IPS-20b (cell line): ENCODE data around the gene SEMA3B.

Source experiments
- H3K27ac ChIP-seq: one replicate; pipeline ENCODE4 v1.5.1; 2013; ENCODE audit warnings: low read length
- H3K27me3 ChIP-seq: 2 replicates; pipeline ENCODE4 v1.6.1; 2013; ENCODE audit warnings: mild to moderate bottlenecking, low read length, inconsistent platforms; ENCODE audit not compliant: insufficient read depth
- H3K36me3 ChIP-seq: 2 replicates; pipeline ENCODE4 v1.6.1; 2013; ENCODE audit warnings: low read depth, mild to moderate bottlenecking, inconsistent platforms, low read length, moderate library complexity; ENCODE audit not compliant: insufficient read depth
- H3K4me1 ChIP-seq: 2 replicates; pipeline ENCODE4 v1.6.1; 2013; ENCODE audit warnings: mild to moderate bottlenecking, control low read depth, inconsistent platforms, low read length, moderate library complexity; ENCODE audit not compliant: insufficient read depth
- H3K4me3 ChIP-seq: 2 replicates; pipeline ENCODE4 v1.5.1; 2013; ENCODE audit warnings: mild to moderate bottlenecking, low read length, inconsistent platforms
- H3K9ac ChIP-seq: 2 replicates; pipeline ENCODE4 v1.6.1; 2013; ENCODE audit warnings: low read depth, mild to moderate bottlenecking, inconsistent platforms, low read length, moderate library complexity
- H3K9me3 ChIP-seq: 2 replicates; pipeline ENCODE4 v1.6.1; 2013; ENCODE audit warnings: mild to moderate bottlenecking, low read depth, low read length, inconsistent platforms; ENCODE audit not compliant: insufficient read depth

Gene SEMA3B

DNA sequence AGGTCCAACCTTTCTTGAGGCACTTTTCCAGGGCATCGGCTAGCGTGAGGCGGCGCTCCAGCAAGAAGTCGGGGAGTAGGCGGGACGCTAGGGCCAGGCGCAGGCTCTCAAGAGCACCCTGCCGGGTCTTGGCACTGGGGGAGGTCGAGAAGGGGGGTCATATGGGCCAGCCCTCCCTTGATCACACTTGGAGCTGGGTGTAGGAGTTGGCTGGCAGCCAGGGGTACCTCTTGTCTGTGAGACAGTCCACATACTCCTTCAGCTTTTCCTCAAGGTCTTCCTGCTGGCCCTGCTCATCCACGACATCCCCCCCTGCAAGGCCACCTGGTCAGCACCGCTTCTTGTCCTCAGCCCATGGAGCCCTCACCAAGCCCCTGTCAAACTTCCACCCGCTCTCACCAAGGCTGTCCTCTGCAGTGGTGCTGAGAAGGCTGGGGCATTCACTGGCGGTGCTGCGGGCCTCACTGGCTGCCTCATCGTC, 21.3 kb downstream of the SEMA3B start:
- Histone ChIP-seq H3K4me1 (peaks cover 3% of the 10 kb centered on the region; the same call in 1 of the 2 replicates), H3K9ac (no peak overlapping the region), H3K27ac (no peak overlapping the region), H3K36me3 (peaks cover 42% of the 10 kb centered on the region), H3K27me3 (no peaks in the 10 kb centered on the region), H3K9me3 (no peaks in the 10 kb centered on the region), H3K4me3 (no peak overlapping the region)

DNA sequence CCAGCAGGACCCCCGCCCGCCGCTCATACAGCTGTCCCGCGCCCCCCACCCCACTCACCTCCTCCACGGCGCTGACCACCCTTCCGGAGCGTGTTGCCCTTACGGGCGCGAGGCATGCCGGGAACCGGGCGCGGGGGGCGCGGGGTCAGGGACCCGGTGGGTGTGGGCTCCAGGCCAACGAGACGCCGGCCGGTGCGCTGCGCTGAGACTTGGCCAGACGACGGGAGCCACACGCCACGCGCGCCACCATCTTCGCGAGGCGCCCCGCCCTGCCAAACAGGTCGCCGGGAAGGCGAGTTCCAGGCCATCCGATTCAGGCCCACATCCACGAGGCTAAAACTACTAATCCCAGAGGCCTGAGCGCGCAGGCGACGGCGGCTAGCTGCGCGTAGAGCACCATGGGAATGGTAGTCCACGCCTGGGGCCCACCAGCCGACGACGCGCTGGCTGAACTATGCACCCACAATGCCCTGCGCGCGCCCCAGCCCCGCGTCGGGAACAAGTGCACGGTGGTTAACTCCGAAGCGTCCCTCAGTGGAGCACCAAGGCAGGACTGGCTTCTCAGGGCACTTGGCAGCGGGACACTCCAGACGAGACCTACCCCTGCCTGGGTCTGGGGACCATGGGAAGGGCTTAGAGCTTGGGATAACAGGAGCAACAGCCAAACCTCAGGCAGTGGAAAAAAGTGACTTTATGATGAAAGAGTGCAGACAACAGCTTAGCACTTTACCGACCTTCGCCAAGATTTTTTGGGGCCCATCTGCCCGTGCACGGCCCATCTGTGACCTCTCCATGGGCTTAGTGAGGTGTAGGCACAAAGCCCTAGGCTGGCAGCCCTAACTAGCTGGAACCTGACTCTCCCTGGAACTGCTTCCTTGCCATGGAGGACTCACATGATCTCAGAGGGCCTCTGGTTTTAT, 23.5 kb downstream of the SEMA3B start, which contains the start of gene IFRD2:
Gene IFRD2, minus strand, starts transcription at position 271 of the 920 bp plus-strand sequence. Its CDS starts 155 bp downstream, at position 116.
- Histone ChIP-seq H3K4me1 (peaks cover 3% of the 10 kb centered on the region; the same call in 1 of the 2 replicates), H3K9ac (peak within 1 kb of the TSS; percentile 88), H3K9me3 (no peaks in the 10 kb centered on the region), H3K4me3 (peak within 1 kb of the TSS; percentile 94), H3K36me3 (peaks cover 32% of the 10 kb centered on the region), H3K27me3 (no peaks in the 10 kb centered on the region), H3K27ac (peak within 1 kb of the TSS; percentile 54)

DNA sequence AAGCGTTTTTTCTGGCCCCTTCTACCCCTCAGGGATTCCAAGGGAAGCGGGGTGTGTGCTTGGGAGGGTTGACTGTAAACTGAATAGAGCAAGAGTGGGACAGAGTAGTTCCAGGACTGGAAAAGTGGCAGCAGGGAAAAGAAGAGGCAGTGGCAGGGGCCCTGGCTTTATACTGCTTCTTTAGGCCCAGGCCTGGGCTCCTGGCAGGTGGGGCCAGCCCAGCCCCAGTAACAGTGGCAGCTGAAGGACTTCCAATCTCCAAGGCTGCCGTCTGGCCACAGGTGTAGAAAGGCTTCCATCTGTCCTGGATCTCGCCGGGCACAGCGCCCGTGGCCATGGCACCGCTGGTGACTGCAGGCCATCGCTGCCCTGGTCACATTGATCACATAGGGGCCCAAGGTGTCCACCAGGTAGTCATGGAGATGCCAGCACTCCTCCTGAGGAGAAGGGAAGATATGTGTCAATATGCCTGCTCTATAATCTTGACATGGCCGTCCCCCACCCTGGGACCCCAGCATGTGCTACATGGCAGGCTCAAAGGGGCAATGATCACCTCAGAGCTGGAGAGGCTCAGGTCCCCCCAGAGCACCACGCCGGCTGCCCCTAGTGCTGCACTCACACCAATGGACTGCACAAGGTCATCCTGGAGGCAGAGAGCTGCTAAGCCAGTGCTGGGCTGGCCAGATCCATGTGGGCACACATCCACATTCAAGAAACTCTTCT, 24.3 kb downstream of the SEMA3B start:
- Histone ChIP-seq H3K4me3 (peak overlapping the region; percentile 94; the same call in 1 of the 2 replicates), H3K36me3 (peaks cover 24% of the 10 kb centered on the region), H3K9ac (peak overlapping the region; percentile 75; the same call in 1 of the 2 replicates), H3K27me3 (no peaks in the 10 kb centered on the region), H3K4me1 (peaks cover 3% of the 10 kb centered on the region; the same call in 1 of the 2 replicates), H3K9me3 (no peaks in the 10 kb centered on the region), H3K27ac (no peak overlapping the region)

DNA sequence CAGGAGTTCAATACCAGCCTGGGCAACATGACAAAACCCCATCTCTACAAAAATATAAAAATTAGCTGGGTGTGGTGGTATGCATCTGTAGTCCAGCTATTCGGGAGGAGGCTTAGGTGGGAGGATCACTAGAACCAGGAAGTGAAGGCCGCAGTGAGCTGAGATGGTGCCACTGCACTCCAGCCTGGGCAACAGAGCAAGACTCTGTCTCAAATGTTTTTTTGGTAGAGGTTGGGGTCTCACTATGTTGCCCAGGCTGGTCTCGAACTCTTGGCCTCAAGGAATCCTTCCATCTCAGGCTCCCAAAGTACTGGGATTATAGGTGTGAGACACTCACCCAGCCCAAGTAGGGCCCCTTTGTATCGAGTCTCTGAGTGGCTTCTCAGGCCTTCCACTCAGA, 25.1 kb downstream of the SEMA3B start:
- no peaks in the 10 kb centered on the region for H3K27me3 ChIP-seq
- H3K4me1 ChIP-seq: peaks cover 3% of the 10 kb centered on the region; the same call in 1 of the 2 replicates
- no peak overlapping the region for H3K9ac ChIP-seq
- H3K9me3 ChIP-seq: no peaks in the 10 kb centered on the region
- H3K36me3 ChIP-seq: peaks cover 16% of the 10 kb centered on the region
- no peak overlapping the region for H3K27ac ChIP-seq
- no peak overlapping the region for H3K4me3 ChIP-seq

DNA sequence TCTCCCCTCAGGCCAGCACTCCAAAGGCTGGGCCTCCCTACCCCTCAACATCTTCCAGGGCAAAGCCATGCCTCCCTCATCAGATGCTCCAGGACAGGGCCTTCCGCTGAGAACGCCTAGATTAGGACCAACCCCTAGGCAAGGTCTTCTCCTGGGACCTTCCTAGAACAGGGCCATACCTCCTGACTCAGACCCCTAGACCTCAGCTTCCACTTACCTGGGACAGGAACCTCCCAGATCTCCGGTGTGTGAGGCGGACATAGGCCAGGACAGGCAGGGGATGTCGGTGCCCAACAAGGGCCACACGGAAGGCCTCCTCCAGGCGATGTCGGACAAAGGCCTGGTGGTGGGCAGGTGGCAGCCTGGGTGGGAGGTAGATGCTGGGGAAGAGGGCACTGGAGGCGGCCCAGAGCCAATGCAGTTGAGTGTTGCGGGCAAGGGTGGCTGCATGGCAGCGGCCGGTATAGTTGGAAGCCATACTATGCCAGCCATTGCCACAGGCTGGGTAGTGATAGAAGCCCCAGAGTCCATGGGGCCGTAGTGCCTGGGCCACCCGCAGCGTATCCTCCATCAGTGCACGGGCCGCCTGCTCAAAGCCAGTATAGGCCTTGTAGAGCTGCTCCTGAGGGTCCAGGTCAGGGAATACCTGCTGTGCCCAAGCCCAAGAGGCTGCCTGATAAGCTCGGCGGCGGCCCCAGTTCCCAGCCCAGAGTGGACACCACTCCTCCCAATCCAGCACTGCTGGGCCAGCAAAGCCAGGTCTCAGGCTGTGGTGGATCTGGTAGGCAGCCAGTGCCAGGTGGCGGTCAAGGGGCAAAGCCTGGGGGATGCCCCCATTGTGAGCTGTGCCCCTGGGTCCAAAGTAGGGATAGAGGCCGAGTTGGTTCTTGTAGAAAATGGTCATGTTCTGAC, 25.8 kb downstream of the SEMA3B start:
- Histone ChIP-seq H3K27me3 (no peaks in the 10 kb centered on the region), H3K27ac (no peak overlapping the region), H3K9me3 (no peaks in the 10 kb centered on the region), H3K4me3 (no peak overlapping the region), H3K4me1 (peaks cover 4% of the 10 kb centered on the region), H3K9ac (no peak overlapping the region), H3K36me3 (peaks cover 9% of the 10 kb centered on the region)

DNA sequence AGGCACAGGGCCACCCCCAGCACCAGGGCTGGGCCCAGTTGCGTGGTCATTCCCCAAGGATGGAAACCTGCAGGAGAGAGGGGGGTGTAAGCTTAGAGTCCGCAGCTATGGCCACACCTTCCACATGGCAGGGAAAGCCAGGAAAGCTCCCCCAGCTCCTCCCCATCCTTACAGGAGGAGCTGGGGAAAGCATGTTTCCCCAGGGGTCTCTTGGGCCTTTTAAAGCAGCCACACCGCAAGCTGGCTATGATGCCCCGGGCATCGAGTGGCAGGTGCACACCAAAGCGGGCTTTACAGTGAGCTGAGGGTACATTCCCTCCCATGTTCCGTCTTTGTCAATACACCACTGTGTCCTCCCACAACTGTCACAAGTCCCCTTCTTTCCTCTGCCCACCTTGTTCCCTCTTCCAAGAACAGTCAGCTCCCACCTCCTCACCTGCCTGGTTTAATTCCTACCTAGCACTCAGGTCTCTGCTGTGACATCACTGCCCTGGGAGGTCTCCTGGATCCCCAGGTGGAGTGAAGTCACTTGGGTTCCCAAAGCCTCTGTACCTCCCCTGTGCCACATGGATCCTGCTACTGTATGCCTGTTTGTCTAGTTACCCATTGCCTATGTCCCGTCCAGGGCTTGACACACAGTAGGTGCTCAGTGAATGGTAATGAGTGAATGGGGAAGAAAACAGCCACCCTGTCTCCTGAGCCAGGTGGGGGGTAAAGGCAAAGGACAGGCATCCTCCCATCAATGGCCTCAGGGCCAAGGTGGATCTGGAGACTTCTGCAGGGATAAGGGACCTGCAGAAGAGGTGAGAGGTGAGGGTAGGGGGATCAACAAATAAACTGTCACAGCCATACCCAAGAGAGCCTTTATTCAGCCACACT, 26.8 kb downstream of the SEMA3B start:
- Histone ChIP-seq H3K9me3 (no peaks in the 10 kb centered on the region), H3K36me3 (no peaks in the 10 kb centered on the region), H3K9ac (no peak overlapping the region), H3K27ac (no peak overlapping the region), H3K4me1 (peaks cover 8% of the 10 kb centered on the region), H3K4me3 (no peak overlapping the region), H3K27me3 (peaks cover 4% of the 10 kb centered on the region; the same call in 1 of the 2 replicates)

DNA sequence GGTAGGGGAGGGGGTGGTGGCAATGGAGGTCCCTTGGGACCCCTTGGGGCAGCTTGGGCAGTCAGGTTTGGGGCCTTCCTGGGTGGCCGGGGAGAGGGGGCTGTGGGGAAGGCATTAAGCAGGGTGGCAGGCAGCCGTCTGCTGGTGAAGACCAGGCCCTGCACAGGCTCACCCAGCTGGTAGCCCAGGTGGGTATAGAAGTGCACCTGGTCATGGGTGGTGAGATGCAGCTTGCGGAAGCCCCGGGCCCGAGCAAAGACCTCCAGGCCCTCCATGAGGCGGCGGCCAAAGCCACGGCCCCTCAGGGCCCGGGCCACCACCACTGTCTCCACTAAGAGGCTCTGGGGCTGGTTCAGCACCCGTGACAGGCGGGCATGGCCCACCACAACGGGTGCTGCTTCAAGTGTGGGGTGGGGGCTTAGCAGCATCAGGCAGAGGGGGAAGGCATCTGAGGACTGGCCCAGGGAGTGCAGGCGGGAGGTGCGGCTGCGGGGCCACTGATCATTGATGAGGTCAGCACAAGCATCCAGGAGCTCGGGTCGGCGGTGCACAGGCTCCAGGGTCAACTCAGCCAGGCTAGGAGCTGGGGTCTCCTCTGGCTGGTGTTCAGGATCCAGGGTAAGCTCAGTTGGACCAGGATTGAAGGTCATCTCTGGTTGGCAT, 27.9 kb downstream of the SEMA3B start:
- H3K36me3 ChIP-seq: no peaks in the 10 kb centered on the region
- H3K9ac ChIP-seq: no peak overlapping the region
- peaks cover 4% of the 10 kb centered on the region; the same call in 1 of the 2 replicates for H3K27me3 ChIP-seq
- H3K9me3 ChIP-seq: no peaks in the 10 kb centered on the region
- peaks cover 8% of the 10 kb centered on the region for H3K4me1 ChIP-seq
- no peak overlapping the region for H3K4me3 ChIP-seq
- no peak overlapping the region for H3K27ac ChIP-seq

DNA sequence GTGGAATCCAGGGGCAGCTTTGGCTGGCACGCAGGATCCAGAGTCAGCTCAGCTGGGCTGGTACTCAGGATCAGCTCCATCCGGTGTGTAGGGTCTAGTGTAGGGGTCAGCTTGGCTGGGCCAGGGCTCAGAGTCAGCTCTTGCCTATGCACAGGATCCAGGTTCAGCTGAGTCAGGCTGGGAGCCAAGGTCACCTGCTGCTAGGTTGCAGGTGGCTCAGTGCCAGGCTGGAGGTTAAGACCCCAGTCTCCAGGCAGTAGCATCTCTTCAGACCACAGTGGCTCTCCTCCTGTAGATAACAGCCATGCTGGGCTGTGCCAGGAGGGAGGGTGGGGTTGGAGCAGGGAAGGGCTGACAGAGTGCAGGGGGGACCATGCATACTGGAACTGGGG, 28.4 kb downstream of the SEMA3B start:
- no peaks in the 10 kb centered on the region for H3K36me3 ChIP-seq
- H3K9me3 ChIP-seq: no peaks in the 10 kb centered on the region
- peaks cover 8% of the 10 kb centered on the region for H3K4me1 ChIP-seq
- no peak overlapping the region for H3K27ac ChIP-seq
- no peak overlapping the region for H3K9ac ChIP-seq
- peaks cover 4% of the 10 kb centered on the region; the same call in 1 of the 2 replicates for H3K27me3 ChIP-seq
- no peak overlapping the region for H3K4me3 ChIP-seq

DNA sequence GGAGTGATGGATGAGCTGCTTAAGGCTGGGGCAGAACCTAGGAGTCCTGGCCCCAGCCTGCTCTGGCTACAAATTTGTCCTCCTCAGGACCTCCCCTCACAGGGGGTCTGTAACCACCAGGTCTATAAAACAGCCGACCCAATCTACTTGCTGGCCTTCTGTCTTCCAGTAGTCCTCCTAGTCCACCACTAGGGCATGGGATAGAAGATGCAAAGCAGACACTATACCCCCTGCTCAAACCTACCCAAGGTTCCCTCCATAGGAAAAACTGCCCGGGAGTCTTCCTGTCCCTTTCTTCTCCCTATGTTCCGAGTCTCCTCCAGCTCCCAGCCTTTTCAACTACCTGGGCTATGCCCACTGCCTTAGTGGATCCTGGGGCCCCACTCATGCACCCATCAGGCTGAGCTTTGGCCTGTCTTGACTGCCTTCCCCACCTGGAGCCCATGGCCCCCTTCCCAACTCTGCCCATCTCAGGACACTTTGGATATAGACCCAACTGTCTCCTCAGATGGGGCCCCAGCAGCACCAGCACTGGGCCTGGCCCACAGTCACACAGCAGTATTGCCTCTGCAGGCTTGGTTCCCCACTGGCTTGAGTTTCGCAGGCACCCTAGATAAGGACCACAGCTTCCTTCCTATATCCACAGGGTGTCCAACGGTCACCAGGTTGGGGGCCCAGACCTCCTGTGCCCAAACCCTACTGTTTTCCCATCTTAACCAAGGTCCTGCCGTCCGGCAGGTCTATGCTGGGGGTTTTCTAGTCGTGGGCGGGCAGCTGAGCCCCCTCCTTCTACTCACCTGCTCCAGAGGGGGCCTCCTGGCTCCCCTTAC, 29.2 kb downstream of the SEMA3B start:
- peak overlapping the region; percentile 85; the same call in 1 of the 2 replicates for H3K9ac ChIP-seq
- H3K36me3 ChIP-seq: no peaks in the 10 kb centered on the region
- H3K4me3 ChIP-seq: peak overlapping the region; percentile 96

More for the DNA sequence above, 29.2 kb downstream of the SEMA3B start:
- Histone ChIP-seq H3K27ac (no peak overlapping the region), H3K27me3 (peaks cover 4% of the 10 kb centered on the region; the same call in 1 of the 2 replicates), H3K4me1 (peaks cover 9% of the 10 kb centered on the region), H3K9me3 (no peaks in the 10 kb centered on the region)
